GM06990 (cell line): ENCODE data around the gene RNF150.

ENCODE experiments used
- DNase-seq: peaks from one replicate; pipeline ENCODE4 v3.0.0-alpha.2; 2011; ENCODE audit not compliant: insufficient read length; ENCODE audit errors: extremely low read depth
- H3K27me3 ChIP-seq: replicated peaks from 2 replicates; pipeline ENCODE4 v1.6.0; 2011; ENCODE audit warnings: low read length; ENCODE audit not compliant: control insufficient read depth, insufficient read depth
- H3K36me3 ChIP-seq: 2 replicates; pipeline ENCODE4 v1.5.1; 2011; ENCODE audit warnings: low read length; ENCODE audit not compliant: control insufficient read depth, insufficient read depth
- H3K4me3 ChIP-seq: replicated peaks from 2 replicates; pipeline ENCODE4 v1.5.1; 2011; ENCODE audit warnings: low read depth, mild to moderate bottlenecking, control low read depth, low read length
- CTCF ChIP-seq: IDR thresholded peaks from 2 replicates; pipeline ENCODE4 v1.5.1; 2011; ENCODE audit warnings: low read length, control low read depth, mild to moderate bottlenecking, inconsistent platforms; ENCODE audit not compliant: insufficient read depth, poor library complexity, severe bottlenecking

The RNF150 gene

GRCh38 chr4:140857111-140857510 lies 276.2 kb downstream of the RNF150 start:
- no peaks in the 10 kb centered on the region for H3K36me3 ChIP-seq

GRCh38 chr4:140856621-140857062 lies 276.6 kb downstream of the RNF150 start:
- TF ChIP-seq CTCF, result no peak
- no peak for DNase-seq
- Histone ChIP-seq H3K36me3 (no peaks in the 10 kb centered on the region), H3K27me3 (no peaks in the 10 kb centered on the region; the same call in 1 of the 2 replicates), H3K4me3 (no peak overlapping the region)

More at GRCh38 chr4:140857111-140857510, 276.2 kb downstream of the RNF150 start:
- Histone ChIP-seq H3K4me3 (no peak overlapping the region), H3K27me3 (no peaks in the 10 kb centered on the region; the same call in 1 of the 2 replicates)
- DNase-seq, result no peak
- no peak for TF ChIP-seq CTCF

- H3K4me3 ChIP-seq, result no peak overlapping the region
- no peaks in the 10 kb centered on the region for H3K36me3 ChIP-seq
- no peak for DNase-seq
- no peaks in the 10 kb centered on the region; the same call in 1 of the 2 replicates for H3K27me3 ChIP-seq
- no peak for TF ChIP-seq CTCF
Measured at GRCh38 chr4:140854168-140854567, 279.1 kb downstream of the RNF150 start.

- Histone ChIP-seq H3K36me3 (no peaks in the 10 kb centered on the region), H3K27me3 (no peaks in the 10 kb centered on the region), H3K4me3 (no peak overlapping the region)
- no peak for DNase-seq
- no peak for TF ChIP-seq CTCF
Measured at GRCh38 chr4:140851804-140852203, 281.5 kb downstream of the RNF150 start.

GRCh38 chr4:140851032-140851636 lies 282.1 kb downstream of the RNF150 start:
- Histone ChIP-seq H3K4me3 (no peak overlapping the region), H3K27me3 (no peaks in the 10 kb centered on the region), H3K36me3 (no peaks in the 10 kb centered on the region)
- peak; percentile 70 for TF ChIP-seq CTCF
- peak; percentile 22 for DNase-seq

GRCh38 chr4:140849526-140849925 lies 283.7 kb downstream of the RNF150 start:
- no peak for TF ChIP-seq CTCF
- no peaks in the 10 kb centered on the region for H3K36me3 ChIP-seq
- no peak overlapping the region for H3K4me3 ChIP-seq
- no peak for DNase-seq
- no peaks in the 10 kb centered on the region for H3K27me3 ChIP-seq
